ENCODE measurements around the gene SCARF2.
"Not testable (repeated sequence)": the region's sequence is repeated elsewhere in the genome, so short reads cannot be mapped to it uniquely, and the experiment has no call there.

SCARF2 gene

DNA sequence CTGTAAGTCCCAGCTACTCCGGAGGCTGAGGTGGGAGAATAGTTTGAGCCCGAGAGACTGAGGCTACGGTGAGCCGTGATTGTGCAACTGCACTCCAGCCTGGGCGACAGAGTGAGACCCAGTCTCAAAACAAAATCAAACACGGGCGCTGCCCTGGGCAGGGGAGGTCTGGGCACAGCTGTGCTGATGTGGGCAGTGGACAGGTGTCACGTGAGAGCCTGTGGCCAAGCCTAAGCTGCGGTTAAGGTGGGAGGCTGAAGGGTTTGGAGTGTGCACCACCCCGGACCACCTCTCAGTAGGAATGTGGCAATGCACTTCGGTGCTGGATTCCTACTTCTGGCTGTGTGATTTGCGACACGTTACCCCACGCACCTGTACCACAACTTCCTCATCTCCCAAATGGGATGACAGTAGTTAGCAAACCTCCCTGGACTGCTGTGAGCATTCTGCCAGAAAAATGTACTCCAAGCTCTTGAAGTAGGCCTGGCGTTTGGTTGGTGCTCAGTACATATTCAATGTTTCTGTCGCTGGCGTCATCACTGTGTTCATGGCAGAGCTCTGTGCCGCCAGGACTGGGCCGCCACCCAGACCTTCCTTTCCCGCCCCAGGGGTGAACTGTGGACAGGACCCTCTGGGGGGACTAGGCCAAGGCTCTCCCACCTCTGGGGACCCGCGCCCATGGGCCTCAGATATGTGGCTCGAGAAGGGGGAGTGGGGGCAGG lies 44.5 kb downstream of the SCARF2 start:
- TF ChIP-seq, protein P1, sequence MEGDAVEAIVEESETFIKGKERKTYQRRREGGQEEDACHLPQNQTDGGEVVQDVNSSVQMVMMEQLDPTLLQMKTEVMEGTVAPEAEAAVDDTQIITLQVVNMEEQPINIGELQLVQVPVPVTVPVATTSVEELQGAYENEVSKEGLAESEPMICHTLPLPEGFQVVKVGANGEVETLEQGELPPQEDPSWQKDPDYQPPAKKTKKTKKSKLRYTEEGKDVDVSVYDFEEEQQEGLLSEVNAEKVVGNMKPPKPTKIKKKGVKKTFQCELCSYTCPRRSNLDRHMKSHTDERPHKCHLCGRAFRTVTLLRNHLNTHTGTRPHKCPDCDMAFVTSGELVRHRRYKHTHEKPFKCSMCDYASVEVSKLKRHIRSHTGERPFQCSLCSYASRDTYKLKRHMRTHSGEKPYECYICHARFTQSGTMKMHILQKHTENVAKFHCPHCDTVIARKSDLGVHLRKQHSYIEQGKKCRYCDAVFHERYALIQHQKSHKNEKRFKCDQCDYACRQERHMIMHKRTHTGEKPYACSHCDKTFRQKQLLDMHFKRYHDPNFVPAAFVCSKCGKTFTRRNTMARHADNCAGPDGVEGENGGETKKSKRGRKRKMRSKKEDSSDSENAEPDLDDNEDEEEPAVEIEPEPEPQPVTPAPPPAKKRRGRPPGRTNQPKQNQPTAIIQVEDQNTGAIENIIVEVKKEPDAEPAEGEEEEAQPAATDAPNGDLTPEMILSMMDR (IDR thresholded peaks at IDR 0.05; ENCODE audit: insufficient read depth, missing control alignments): no peak
- DNase-seq (ENCODE audit: insufficient read length, low spot score): no peak
- no peak for FAIRE-seq

DNA sequence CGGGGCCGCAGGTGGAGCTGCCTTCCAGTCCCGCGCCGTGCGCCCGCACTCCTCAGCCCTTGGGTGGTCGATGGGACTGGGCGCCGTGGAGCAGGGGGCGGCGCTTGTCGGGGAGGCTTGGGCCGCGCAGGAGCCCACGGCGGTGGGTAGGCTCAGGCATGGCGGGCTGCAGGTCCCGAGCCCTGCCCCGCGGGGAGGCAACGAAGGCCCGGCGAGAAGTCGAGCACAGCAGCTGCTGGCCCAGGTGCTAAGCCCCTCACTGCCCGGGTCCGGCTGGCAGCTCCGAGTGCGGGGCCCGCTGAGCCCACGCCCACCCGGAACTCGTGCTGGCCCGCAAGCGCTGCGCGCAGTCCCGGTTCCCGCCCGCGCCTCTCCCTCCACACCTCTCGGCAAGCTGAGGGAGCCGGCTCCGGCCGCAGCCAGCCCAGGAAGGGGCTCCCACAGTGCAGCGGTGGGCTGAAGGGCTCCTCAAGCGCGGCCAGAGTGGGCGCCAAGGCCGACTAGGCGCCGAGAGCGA lies 45.2 kb downstream of the SCARF2 start:
- DNase-seq (ENCODE audit: insufficient read length, low spot score); FAIRE-seq: not testable (repeated sequence)

DNA sequence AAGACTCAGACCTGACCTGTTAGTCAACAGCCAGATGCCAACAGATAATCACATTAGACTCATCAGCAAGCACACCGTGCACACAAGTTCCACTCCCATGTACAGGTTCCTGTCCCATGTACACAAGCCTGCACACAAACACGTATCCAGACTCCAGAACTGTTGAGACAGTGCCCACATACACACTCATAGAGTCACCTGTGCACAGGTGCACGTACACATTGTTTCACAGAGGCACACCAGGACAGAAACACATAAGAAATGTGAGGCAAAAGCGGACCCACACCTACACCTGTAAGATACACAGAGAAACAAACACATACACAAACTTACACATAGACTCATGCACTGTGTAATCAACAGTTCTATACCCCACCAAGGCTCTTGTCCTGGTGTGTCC lies 46.4 kb downstream of the SCARF2 start:
- DNase-seq (ENCODE audit: insufficient read length, low spot score) (no peak), FAIRE-seq (no peak)
- TF ChIP-seq, protein P1 (IDR thresholded peaks at IDR 0.05; ENCODE audit: insufficient read depth, missing control alignments): no peak

DNA sequence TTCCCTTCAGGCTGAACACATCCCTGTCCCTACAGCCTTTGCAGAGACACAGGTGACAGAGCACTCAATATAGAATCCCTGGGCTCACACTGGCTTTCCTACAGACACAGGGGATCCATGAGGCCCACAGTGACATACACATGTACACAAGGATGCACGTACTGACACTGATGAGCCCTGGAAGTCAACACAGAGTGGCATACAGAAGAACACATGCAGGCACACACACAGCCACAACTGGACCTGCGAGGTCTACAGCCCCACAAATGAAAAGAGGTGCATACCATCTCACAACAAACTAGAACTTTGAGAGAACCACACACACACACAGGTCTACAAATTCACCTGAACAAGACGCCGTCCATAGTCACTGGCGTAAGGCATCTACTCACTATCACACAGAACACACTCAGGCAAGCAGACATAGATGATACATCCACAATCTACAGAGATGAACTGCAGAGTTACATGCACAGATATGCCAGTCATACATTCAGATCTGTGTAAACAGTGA lies 47.2 kb downstream of the SCARF2 start:
- no peak for DNase-seq (ENCODE audit: insufficient read length, low spot score)
- TF ChIP-seq, protein P1 (IDR thresholded peaks at IDR 0.05; ENCODE audit: insufficient read depth, missing control alignments): no peak
- no peak for FAIRE-seq

DNA sequence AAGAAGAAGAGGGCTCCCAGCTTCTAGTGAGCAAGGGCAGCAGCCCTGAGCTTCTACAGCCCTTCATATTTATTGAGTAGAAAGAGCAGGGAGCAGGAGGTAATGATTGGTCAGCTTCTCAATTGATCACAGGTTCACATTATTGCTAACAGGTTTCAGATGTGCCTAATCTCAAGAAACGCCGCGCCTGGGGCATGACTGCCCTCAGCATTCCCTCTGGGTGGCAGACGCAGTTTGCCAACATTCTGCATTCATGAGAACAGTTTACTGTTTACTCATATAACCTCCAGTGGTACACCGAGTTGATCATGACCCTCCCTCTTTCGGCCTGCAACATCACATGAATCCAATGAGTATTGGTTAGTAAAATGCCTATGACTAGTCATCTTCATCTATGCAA lies 48.3 kb downstream of the SCARF2 start:
- FAIRE-seq (no peak), DNase-seq (ENCODE audit: insufficient read length, low spot score) (no peak)
- TF ChIP-seq, protein P1 (IDR thresholded peaks at IDR 0.05; ENCODE audit: insufficient read depth, missing control alignments): no peak

DNA sequence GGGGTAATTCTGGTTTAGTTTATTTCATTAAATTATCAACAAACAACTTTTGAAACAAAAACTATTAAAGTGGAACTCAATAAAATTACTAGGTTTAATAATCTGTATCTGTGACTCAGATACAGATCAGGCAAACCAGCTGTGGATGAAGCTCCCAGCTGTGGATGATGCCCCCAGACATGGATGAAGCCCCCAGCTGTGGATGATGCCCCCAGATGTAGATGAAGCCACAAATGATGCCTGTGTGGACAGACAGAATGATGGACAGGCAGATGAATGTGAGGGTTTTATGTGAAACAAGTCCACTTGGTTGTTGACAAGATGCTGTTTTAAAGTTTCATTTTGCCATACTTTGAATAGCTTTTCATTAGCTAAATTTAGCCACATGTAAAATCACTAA lies 49.4 kb downstream of the SCARF2 start:
- DNase-seq (ENCODE audit: insufficient read length, low spot score) (no peak), FAIRE-seq (no peak)
- TF ChIP-seq, protein P1 (IDR thresholded peaks at IDR 0.05; ENCODE audit: insufficient read depth, missing control alignments): no peak

DNA sequence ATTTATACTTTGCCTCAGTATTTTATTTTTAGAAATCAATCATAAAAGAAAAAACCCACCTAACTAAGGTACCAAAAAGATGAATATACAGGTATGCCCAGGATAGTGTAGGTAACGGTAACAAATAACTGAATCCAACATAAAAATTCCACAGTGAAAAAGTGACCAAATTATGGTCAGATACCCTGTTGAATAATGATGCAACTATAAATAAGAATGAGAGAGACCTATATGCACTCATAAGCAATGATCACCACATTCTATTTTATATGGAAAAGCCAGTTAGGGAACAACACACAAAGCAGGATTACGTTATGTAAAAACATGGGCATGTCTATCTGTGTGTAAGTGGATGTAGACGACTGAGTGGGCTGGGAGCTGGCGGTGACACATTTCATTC lies 50.7 kb downstream of the SCARF2 start:
- no peak for DNase-seq (ENCODE audit: insufficient read length, low spot score)
- TF ChIP-seq, protein P1 (IDR thresholded peaks at IDR 0.05; ENCODE audit: insufficient read depth, missing control alignments): no peak
- no peak for FAIRE-seq
